GM18499 (cell line): ENCODE results near the gene PDE6C.

Source experiments
- ATAC-seq: cut with Tn5 transposase; IDR thresholded peaks from one replicate; pipeline ENCODE4 v1.9.1; 2021; ENCODE audit warnings: moderate number of reproducible peaks; ENCODE audit not compliant: insufficient read depth, unreplicated experiment

The PDE6C gene

GRCh38 chr10:93612311-93612710 lies at the start of gene PDE6C:
Gene PDE6C (plus strand): TSS chr10:93612537. CDS start chr10:93612726, 189 bp downstream.
- no peak for ATAC-seq

GRCh38 chr10:93565446-93565845 lies 46.9 kb upstream of the PDE6C start:
- ATAC-seq, result no peak

GRCh38 chr10:93566435-93567276 lies 45.7 kb upstream of the PDE6C start, which contains the start of gene FFAR4:
Gene FFAR4 (plus strand): TSS chr10:93566665. CDS start chr10:93566721, 56 bp downstream.
- ATAC-seq, result no peak

GRCh38 chr10:93567277-93568104 lies 44.8 kb upstream of the PDE6C start:
- no peak for ATAC-seq

GRCh38 chr10:93568105-93568390 lies 44.3 kb upstream of the PDE6C start:
- ATAC-seq, result no peak

- ATAC-seq, result no peak
Observed at GRCh38 chr10:93570383-93570782, 42.0 kb upstream of the PDE6C start.

GRCh38 chr10:93572606-93573005 lies 39.7 kb upstream of the PDE6C start:
- ATAC-seq, result no peak

- no peak for ATAC-seq
Observed at GRCh38 chr10:93573051-93573909, 39.1 kb upstream of the PDE6C start.

- ATAC-seq, result no peak
Observed at GRCh38 chr10:93573924-93574323, 38.4 kb upstream of the PDE6C start.

GRCh38 chr10:93576888-93577287 lies 35.4 kb upstream of the PDE6C start:
- ATAC-seq, result no peak

GRCh38 chr10:93577565-93577964 lies 34.8 kb upstream of the PDE6C start:
- ATAC-seq, result no peak

- ATAC-seq, result no peak
Observed at GRCh38 chr10:93579089-93579488, 33.2 kb upstream of the PDE6C start.

GRCh38 chr10:93579985-93580711 lies 32.2 kb upstream of the PDE6C start:
- no peak for ATAC-seq

GRCh38 chr10:93580828-93581227 lies 31.5 kb upstream of the PDE6C start:
- ATAC-seq, result no peak

GRCh38 chr10:93584445-93584844 lies 27.9 kb upstream of the PDE6C start:
- ATAC-seq, result no peak

- no peak for ATAC-seq
Observed at GRCh38 chr10:93589648-93590562, 22.4 kb upstream of the PDE6C start.

- ATAC-seq, result no peak
Observed at GRCh38 chr10:93590638-93591037, 21.7 kb upstream of the PDE6C start.

- no peak for ATAC-seq
Observed at GRCh38 chr10:93591065-93591808, 21.1 kb upstream of the PDE6C start.
